GM23338 (cell line): ENCODE measurements around the gene POLE4. TPM values are rescaled to one million over a fixed set of nuclear protein-coding genes. Genes with fewer than 3 reads are reported as not detected.

Experiments used
- ATAC-seq: fragments of 200-7000 bp; cut with Tn5 transposase; 3 replicates; pipeline ENCODE4 v1.9.1; 2020
- DNase-seq: peaks from one replicate; pipeline ENCODE4 v3.0.0-alpha.2; 2015; ENCODE audit warnings: low spot score
- H2AFZ ChIP-seq: fragments of 200-600 bp; sonication (generic); 2 replicates; pipeline ENCODE4 v1.8.0; 2016; ENCODE audit warnings: antibody characterized with exemption, mild to moderate bottlenecking, moderate library complexity
- H3F3A ChIP-seq: fragments of 200-600 bp; sonication (generic); replicated peaks from 2 replicates; pipeline ENCODE4 v1.8.0; 2017; ENCODE audit warnings: antibody characterized with exemption, mixed run types, low read depth
- H3K27ac ChIP-seq: fragments of 200-600 bp; sonication (generic); 2 replicates; pipeline ENCODE4 v1.6.1; 2016; ENCODE audit warnings: low read depth
- H3K27me3 ChIP-seq: fragments of 200-600 bp; sonication (generic); 2 replicates; pipeline ENCODE4 v1.8.0; 2016; ENCODE audit warnings: mild to moderate bottlenecking, mixed run types, moderate library complexity; ENCODE audit not compliant: insufficient read depth
- H3K36me3 ChIP-seq: fragments of 200-600 bp; sonication (generic); 2 replicates; pipeline ENCODE4 v1.8.0; 2016; ENCODE audit warnings: mild to moderate bottlenecking; ENCODE audit not compliant: insufficient read depth
- H3K4me1 ChIP-seq: fragments of 200-600 bp; sonication (generic); 2 replicates; pipeline ENCODE4 v1.8.0; 2016; ENCODE audit warnings: mild to moderate bottlenecking, moderate library complexity; ENCODE audit not compliant: insufficient read depth
- H3K4me2 ChIP-seq: fragments of 200-600 bp; sonication (generic); 2 replicates; pipeline ENCODE4 v1.7.1; 2017; ENCODE audit warnings: mixed run types
- H3K4me3 ChIP-seq: fragments of 200-600 bp; sonication (generic); 2 replicates; pipeline ENCODE4 v1.6.1; 2016; ENCODE audit warnings: mixed run types
- H3K79me2 ChIP-seq: fragments of 200-600 bp; sonication (generic); replicated peaks from 2 replicates; pipeline ENCODE4 v1.8.0; 2017; ENCODE audit warnings: mild to moderate bottlenecking; ENCODE audit not compliant: insufficient read depth
- H3K9me2 ChIP-seq: fragments of 200-600 bp; sonication (generic); 2 replicates; pipeline ENCODE4 v1.8.0; 2017; ENCODE audit not compliant: insufficient read depth
- H4K20me1 ChIP-seq: fragments of 200-600 bp; sonication (generic); replicated peaks from 2 replicates; pipeline ENCODE4 v1.8.0; 2017; ENCODE audit warnings: mild to moderate bottlenecking; ENCODE audit not compliant: insufficient read depth
- H3K27ac Mint-ChIP-seq: 2 replicates; pipeline ENCODE4 v1.8.0; 2020; ENCODE audit warnings: inconsistent platforms, mild to moderate bottlenecking, moderate library complexity, mixed read lengths
- H3K27me3 Mint-ChIP-seq: 3 replicates; pipeline ENCODE4 v1.8.0; 2022; ENCODE audit warnings: low read depth, mild to moderate bottlenecking, moderate library complexity, mixed read lengths, inconsistent platforms; ENCODE audit not compliant: insufficient read depth, poor library complexity
- H3K36me3 Mint-ChIP-seq: 3 replicates; pipeline ENCODE4 v1.8.0; 2021; ENCODE audit warnings: low read depth, mild to moderate bottlenecking, inconsistent platforms, moderate library complexity, mixed read lengths
- H3K4me1 Mint-ChIP-seq: 3 replicates; pipeline ENCODE4 v1.8.0; 2020; ENCODE audit warnings: mild to moderate bottlenecking, inconsistent platforms, mixed read lengths
- H3K4me3 Mint-ChIP-seq: 3 replicates; pipeline ENCODE4 v1.8.0; 2021; ENCODE audit warnings: moderate library complexity, mild to moderate bottlenecking, inconsistent platforms, mixed read lengths
- H3K9me3 Mint-ChIP-seq: 3 replicates; pipeline ENCODE4 v1.8.0; 2020; ENCODE audit warnings: moderate library complexity, mild to moderate bottlenecking, inconsistent platforms, mixed read lengths
- CREB1 ChIP-seq: fragments of 250-450 bp; sonication (Bioruptor Pico); IDR thresholded peaks from 2 replicates; pipeline ENCODE4 v1.5.0; 2020; ENCODE audit warnings: low read depth, mild to moderate bottlenecking, moderate library complexity
- EZH2 ChIP-seq: fragments of 200-600 bp; sonication (generic); IDR thresholded peaks from one replicate; pipeline ENCODE4 v1.8.0; 2017; ENCODE audit warnings: antibody characterized with exemption, mild to moderate bottlenecking, low read depth; ENCODE audit not compliant: unreplicated experiment
- EZH2phosphoT487 ChIP-seq: fragments of 200-600 bp; sonication (generic); IDR thresholded peaks from one replicate; pipeline ENCODE4 v1.8.1; 2018; ENCODE audit warnings: antibody characterized with exemption; ENCODE audit not compliant: unreplicated experiment
- JUNB ChIP-seq: IDR thresholded peaks from one replicate; pipeline ENCODE4 v1.6.1; 2016; ENCODE audit warnings: antibody characterized with exemption; ENCODE audit not compliant: unreplicated experiment
- NANOG ChIP-seq: IDR thresholded peaks from 2 replicates; pipeline ENCODE4 v1.6.1; 2016; ENCODE audit warnings: antibody characterized with exemption, borderline replicate concordance
- POLR2AphosphoS5 ChIP-seq: IDR thresholded peaks from 2 replicates; pipeline ENCODE4 v1.6.1; 2016; ENCODE audit warnings: antibody characterized with exemption, low read depth
- STAT1 ChIP-seq: IDR thresholded peaks from one replicate; pipeline ENCODE4 v1.6.1; 2016; ENCODE audit warnings: antibody characterized with exemption; ENCODE audit not compliant: unreplicated experiment
- ZNF114 ChIP-seq: fragments of 250-450 bp; sonication (Bioruptor Pico); IDR thresholded peaks from 2 replicates; pipeline ENCODE4 v1.5.0; 2020; ENCODE audit warnings: mild to moderate bottlenecking, moderate library complexity
- ZNF331 ChIP-seq: fragments of 250-450 bp; sonication (Bioruptor Pico); IDR thresholded peaks from 2 replicates; pipeline ENCODE4 v1.5.0; 2020; ENCODE audit warnings: low read depth, mild to moderate bottlenecking, moderate library complexity
- polyA plus RNA-seq: library from polyadenylated mRNA; unstranded; fragments of >200 nt; fragmentation: Nextera tagmentation; extraction: Ambion mirVana; gene quantifications from 2 replicates; pipeline ENCODE4 v1.2.1, GENCODE V29; 2016
- total RNA-seq: library from RNA; depleted of rRNA; stranded (reverse); fragments of >200 nt; shearing (Covaris generic); gene quantifications from 2 replicates; pipeline ENCODE4 v1.2.3, GENCODE V29; 2014
- TF ChIP-seq, protein P1 (sequence below): IDR thresholded peaks from 2 replicates; pipeline ENCODE4 v1.6.1; 2016; ENCODE audit warnings: antibody characterized with exemption
- TF ChIP-seq, protein P2 (sequence below), 2 experiments: fragments of 200-600 bp in 1 of 2; sonication (generic) in 1 of 2; conservative IDR thresholded peaks; 2 replicates each; pipeline versions ENCODE4 v1.5.1 to v1.6.1; 2016 to 2017; ENCODE audit warnings: antibody characterized with exemption in 2 of 2, low read depth in 2 of 2, mild to moderate bottlenecking in 2 of 2, moderate library complexity in 1 of 2
- TF ChIP-seq, protein P3 (sequence below): fragments of 250-450 bp; sonication (Bioruptor Pico); IDR thresholded peaks from 2 replicates; pipeline ENCODE4 v1.5.0; 2020; ENCODE audit warnings: mild to moderate bottlenecking, moderate library complexity
- TF ChIP-seq, protein P4 (sequence below): IDR thresholded peaks from one replicate; pipeline ENCODE4 v1.6.1; 2018; ENCODE audit warnings: antibody characterized with exemption; ENCODE audit not compliant: unreplicated experiment

Gene POLE4
- total and polyA plus RNA-seq, 2 experiments from 2014 or later, result 24.4 to 105 TPM

GRCh38 chr2:74930811-74931486 lies 27.5 kb upstream of the POLE4 start:
- H3K27ac ChIP-seq, result no peak overlapping the region
- H3K4me3 ChIP-seq, result no peak overlapping the region
- DNase-seq (no peak), ATAC-seq (no peak)
- H3F3A ChIP-seq, result no peaks in the 10 kb centered on the region
- H3K4me2 ChIP-seq, result no peak overlapping the region
- H3K27ac Mint-ChIP-seq, result no peak overlapping the region
- 0 out of 2 replicates have a peak, but pooled peaks cover 6% of the 10 kb centered on the region for H3K9me2 ChIP-seq
- H3K4me1 ChIP-seq, result no peaks in the 10 kb centered on the region
- H3K36me3 Mint-ChIP-seq, result peaks cover 6% of the 10 kb centered on the region; the same call in 2 of the 3 replicates
- TF ChIP-seq ZNF331 (no peak), EZH2 (no peak), JUNB (no peak), STAT1 (no peak), ZNF114 (CRISPR knock-in tag) (no peak), POLR2AphosphoS5 (no peak), CREB1 (CRISPR knock-in tag) (no peak), EZH2phosphoT487 (no peak), NANOG (no peak)
- TF ChIP-seq, protein P1, sequence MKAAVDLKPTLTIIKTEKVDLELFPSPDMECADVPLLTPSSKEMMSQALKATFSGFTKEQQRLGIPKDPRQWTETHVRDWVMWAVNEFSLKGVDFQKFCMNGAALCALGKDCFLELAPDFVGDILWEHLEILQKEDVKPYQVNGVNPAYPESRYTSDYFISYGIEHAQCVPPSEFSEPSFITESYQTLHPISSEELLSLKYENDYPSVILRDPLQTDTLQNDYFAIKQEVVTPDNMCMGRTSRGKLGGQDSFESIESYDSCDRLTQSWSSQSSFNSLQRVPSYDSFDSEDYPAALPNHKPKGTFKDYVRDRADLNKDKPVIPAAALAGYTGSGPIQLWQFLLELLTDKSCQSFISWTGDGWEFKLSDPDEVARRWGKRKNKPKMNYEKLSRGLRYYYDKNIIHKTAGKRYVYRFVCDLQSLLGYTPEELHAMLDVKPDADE, result no peak
- TF ChIP-seq, protein P2, sequence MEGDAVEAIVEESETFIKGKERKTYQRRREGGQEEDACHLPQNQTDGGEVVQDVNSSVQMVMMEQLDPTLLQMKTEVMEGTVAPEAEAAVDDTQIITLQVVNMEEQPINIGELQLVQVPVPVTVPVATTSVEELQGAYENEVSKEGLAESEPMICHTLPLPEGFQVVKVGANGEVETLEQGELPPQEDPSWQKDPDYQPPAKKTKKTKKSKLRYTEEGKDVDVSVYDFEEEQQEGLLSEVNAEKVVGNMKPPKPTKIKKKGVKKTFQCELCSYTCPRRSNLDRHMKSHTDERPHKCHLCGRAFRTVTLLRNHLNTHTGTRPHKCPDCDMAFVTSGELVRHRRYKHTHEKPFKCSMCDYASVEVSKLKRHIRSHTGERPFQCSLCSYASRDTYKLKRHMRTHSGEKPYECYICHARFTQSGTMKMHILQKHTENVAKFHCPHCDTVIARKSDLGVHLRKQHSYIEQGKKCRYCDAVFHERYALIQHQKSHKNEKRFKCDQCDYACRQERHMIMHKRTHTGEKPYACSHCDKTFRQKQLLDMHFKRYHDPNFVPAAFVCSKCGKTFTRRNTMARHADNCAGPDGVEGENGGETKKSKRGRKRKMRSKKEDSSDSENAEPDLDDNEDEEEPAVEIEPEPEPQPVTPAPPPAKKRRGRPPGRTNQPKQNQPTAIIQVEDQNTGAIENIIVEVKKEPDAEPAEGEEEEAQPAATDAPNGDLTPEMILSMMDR (conservative IDR thresholded peaks at IDR 0.05; ENCODE audit: low read depth in 2 of 2), result no peak
- TF ChIP-seq, protein P3, sequence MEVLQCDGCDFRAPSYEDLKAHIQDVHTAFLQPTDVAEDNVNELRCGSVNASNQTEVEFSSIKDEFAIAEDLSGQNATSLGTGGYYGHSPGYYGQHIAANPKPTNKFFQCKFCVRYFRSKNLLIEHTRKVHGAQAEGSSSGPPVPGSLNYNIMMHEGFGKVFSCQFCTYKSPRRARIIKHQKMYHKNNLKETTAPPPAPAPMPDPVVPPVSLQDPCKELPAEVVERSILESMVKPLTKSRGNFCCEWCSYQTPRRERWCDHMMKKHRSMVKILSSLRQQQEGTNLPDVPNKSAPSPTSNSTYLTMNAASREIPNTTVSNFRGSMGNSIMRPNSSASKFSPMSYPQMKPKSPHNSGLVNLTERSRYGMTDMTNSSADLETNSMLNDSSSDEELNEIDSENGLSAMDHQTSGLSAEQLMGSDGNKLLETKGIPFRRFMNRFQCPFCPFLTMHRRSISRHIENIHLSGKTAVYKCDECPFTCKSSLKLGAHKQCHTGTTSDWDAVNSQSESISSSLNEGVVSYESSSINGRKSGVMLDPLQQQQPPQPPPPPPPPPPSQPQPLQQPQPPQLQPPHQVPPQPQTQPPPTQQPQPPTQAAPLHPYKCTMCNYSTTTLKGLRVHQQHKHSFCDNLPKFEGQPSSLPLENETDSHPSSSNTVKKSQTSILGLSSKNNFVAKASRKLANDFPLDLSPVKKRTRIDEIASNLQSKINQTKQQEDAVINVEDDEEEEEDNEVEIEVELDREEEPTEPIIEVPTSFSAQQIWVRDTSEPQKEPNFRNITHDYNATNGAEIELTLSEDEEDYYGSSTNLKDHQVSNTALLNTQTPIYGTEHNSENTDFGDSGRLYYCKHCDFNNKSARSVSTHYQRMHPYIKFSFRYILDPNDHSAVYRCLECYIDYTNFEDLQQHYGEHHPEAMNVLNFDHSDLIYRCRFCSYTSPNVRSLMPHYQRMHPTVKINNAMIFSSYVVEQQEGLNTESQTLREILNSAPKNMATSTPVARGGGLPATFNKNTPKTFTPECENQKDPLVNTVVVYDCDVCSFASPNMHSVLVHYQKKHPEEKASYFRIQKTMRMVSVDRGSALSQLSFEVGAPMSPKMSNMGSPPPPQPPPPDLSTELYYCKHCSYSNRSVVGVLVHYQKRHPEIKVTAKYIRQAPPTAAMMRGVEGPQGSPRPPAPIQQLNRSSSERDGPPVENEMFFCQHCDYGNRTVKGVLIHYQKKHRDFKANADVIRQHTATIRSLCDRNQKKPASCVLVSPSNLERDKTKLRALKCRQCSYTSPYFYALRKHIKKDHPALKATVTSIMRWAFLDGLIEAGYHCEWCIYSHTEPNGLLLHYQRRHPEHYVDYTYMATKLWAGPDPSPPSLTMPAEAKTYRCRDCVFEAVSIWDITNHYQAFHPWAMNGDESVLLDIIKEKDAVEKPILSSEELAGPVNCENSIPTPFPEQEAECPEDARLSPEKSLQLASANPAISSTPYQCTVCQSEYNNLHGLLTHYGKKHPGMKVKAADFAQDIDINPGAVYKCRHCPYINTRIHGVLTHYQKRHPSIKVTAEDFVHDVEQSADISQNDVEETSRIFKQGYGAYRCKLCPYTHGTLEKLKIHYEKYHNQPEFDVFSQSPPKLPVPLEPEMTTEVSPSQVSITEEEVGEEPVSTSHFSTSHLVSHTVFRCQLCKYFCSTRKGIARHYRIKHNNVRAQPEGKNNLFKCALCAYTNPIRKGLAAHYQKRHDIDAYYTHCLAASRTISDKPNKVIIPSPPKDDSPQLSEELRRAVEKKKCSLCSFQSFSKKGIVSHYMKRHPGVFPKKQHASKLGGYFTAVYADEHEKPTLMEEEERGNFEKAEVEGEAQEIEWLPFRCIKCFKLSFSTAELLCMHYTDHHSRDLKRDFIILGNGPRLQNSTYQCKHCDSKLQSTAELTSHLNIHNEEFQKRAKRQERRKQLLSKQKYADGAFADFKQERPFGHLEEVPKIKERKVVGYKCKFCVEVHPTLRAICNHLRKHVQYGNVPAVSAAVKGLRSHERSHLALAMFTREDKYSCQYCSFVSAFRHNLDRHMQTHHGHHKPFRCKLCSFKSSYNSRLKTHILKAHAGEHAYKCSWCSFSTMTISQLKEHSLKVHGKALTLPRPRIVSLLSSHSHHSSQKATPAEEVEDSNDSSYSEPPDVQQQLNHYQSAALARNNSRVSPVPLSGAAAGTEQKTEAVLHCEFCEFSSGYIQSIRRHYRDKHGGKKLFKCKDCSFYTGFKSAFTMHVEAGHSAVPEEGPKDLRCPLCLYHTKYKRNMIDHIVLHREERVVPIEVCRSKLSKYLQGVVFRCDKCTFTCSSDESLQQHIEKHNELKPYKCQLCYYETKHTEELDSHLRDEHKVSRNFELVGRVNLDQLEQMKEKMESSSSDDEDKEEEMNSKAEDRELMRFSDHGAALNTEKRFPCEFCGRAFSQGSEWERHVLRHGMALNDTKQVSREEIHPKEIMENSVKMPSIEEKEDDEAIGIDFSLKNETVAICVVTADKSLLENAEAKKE, result no peak
- TF ChIP-seq, protein P4, sequence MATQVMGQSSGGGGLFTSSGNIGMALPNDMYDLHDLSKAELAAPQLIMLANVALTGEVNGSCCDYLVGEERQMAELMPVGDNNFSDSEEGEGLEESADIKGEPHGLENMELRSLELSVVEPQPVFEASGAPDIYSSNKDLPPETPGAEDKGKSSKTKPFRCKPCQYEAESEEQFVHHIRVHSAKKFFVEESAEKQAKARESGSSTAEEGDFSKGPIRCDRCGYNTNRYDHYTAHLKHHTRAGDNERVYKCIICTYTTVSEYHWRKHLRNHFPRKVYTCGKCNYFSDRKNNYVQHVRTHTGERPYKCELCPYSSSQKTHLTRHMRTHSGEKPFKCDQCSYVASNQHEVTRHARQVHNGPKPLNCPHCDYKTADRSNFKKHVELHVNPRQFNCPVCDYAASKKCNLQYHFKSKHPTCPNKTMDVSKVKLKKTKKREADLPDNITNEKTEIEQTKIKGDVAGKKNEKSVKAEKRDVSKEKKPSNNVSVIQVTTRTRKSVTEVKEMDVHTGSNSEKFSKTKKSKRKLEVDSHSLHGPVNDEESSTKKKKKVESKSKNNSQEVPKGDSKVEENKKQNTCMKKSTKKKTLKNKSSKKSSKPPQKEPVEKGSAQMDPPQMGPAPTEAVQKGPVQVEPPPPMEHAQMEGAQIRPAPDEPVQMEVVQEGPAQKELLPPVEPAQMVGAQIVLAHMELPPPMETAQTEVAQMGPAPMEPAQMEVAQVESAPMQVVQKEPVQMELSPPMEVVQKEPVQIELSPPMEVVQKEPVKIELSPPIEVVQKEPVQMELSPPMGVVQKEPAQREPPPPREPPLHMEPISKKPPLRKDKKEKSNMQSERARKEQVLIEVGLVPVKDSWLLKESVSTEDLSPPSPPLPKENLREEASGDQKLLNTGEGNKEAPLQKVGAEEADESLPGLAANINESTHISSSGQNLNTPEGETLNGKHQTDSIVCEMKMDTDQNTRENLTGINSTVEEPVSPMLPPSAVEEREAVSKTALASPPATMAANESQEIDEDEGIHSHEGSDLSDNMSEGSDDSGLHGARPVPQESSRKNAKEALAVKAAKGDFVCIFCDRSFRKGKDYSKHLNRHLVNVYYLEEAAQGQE, result no peak
- no peaks in the 10 kb centered on the region for H3K79me2 ChIP-seq
- H3K9me3 Mint-ChIP-seq, result no peaks in the 10 kb centered on the region; the same call in 2 of the 3 replicates
- no peak overlapping the region for H3K4me3 Mint-ChIP-seq
- H3K36me3 ChIP-seq, result no peaks in the 10 kb centered on the region
- H4K20me1 ChIP-seq, result no peaks in the 10 kb centered on the region; the same call in none of the 2 replicates
- no peaks in the 10 kb centered on the region for H3K27me3 Mint-ChIP-seq
- no peaks in the 10 kb centered on the region for H3K4me1 Mint-ChIP-seq
- H2AFZ ChIP-seq, result no peak overlapping the region
- no peaks in the 10 kb centered on the region for H3K27me3 ChIP-seq
